AG04450 (cell line): Measurements from ENCODE around the gene FUNDC2. TPM values are rescaled to one million over a fixed set of nuclear protein-coding genes. Genes with fewer than 3 reads are reported as not detected.
A peak's percentile ranks its signal among the peaks of the same experiment; 100 is the strongest.

Source experiments
- CTCF ChIA-PET: fragments of 300-600, 350-600 bp; formaldehyde crosslinking; extraction: SDS; loops from one replicate; lab custom pipeline; 2022; ENCODE audit warnings: antibody characterized with exemption, inconsistent platforms; lab: Charles Lee
- POLR2A ChIA-PET: fragments of 350-600 bp; formaldehyde crosslinking; extraction: SDS; loops from one replicate; lab custom pipeline; 2021; ENCODE audit warnings: antibody characterized with exemption, inconsistent platforms; lab: Yijun Ruan, JAX
- DNase-seq: peaks from one replicate; pipeline ENCODE4 v3.0.0-alpha.2; 2011; ENCODE audit warnings: low read depth, low spot score
- H3K27ac ChIP-seq: one replicate; pipeline ENCODE4 v1.5.1; 2012; ENCODE audit warnings: low read depth, low read length, control low read depth
- H3K27me3 ChIP-seq: one replicate; pipeline ENCODE4 v1.6.0; 2012; ENCODE audit warnings: low read length; ENCODE audit not compliant: control insufficient read depth, insufficient read depth
- H3K4me3 ChIP-seq: 2 replicates; pipeline ENCODE4 v1.5.1; 2011; ENCODE audit warnings: mild to moderate bottlenecking, low read depth, low read length, control low read depth
- H3K9me3 ChIP-seq: 2 replicates; pipeline ENCODE4 v1.5.1; 2012; ENCODE audit warnings: low read length; ENCODE audit not compliant: control insufficient read depth, insufficient read depth
- CTCF ChIP-seq: IDR thresholded peaks from 2 replicates; pipeline ENCODE4 v1.5.1; 2011; ENCODE audit warnings: low read depth, low read length, control low read depth, inconsistent platforms
- polyA plus RNA-seq: library from polyadenylated mRNA; depleted of rRNA; stranded (reverse); fragments of >200 nt; gene quantifications from 2 replicates; pipeline ENCODE4 v1.2.3, GENCODE V29; 2011

FUNDC2 gene
- polyA plus RNA-seq, 1 experiment, result 93.0 TPM

GRCh38 chrX:155071694-155072280, 45.1 kb downstream of the FUNDC2 start:
- Histone ChIP-seq H3K4me3 (peak overlapping the region; percentile 79), H3K9me3 (no peaks in the 10 kb centered on the region; the same call in 1 of the 2 replicates), H3K27me3 (no peaks in the 10 kb centered on the region), H3K27ac (peak overlapping the region; percentile 31)
- no peak for TF ChIP-seq CTCF
- ChIA-PET CTCF (interaction anchor here (1.0 to 1.3 kb wide), 2 partner anchors 15 to 22 kb away, joined by 3 read pairs; no protein-coding TSS in a partner anchor), POLR2A (no interaction called here)
- no peak for DNase-seq

GRCh38 chrX:155086202-155086840, 59.7 kb downstream of the FUNDC2 start:
- no peak for DNase-seq
- ChIA-PET CTCF (interaction anchor here (0.6 to 1.6 kb wide), 10 partner anchors 9 to 168 kb away, joined by 3 to 8 read pairs (median 4); partner anchors contain the start of gene BRCC3), POLR2A (interaction anchor here (0.7 kb wide), 1 partner anchor 131 kb away, joined by 4 read pairs; no protein-coding TSS in a partner anchor)
- Histone ChIP-seq H3K4me3 (no peak overlapping the region), H3K27ac (no peak overlapping the region), H3K9me3 (no peaks in the 10 kb centered on the region; the same call in 1 of the 2 replicates), H3K27me3 (no peaks in the 10 kb centered on the region)
- peak; percentile 47 for TF ChIP-seq CTCF

- no peak for TF ChIP-seq CTCF
- no peak overlapping the region for H3K27ac ChIP-seq
- ChIA-PET POLR2A (no interaction called here), CTCF (interaction anchor here (0.7 to 1.6 kb wide), 9 partner anchors 8 to 169 kb away, joined by 3 to 8 read pairs (median 4); partner anchors contain the start of gene BRCC3)
- no peaks in the 10 kb centered on the region; the same call in 1 of the 2 replicates for H3K9me3 ChIP-seq
- no peaks in the 10 kb centered on the region for H3K27me3 ChIP-seq
- DNase-seq, result no peak
- H3K4me3 ChIP-seq, result no peak overlapping the region
These were observed 60.5 kb downstream of the FUNDC2 start for GRCh38 chrX:155086961-155087735.

GRCh38 chrX:155094468-155095061, 67.9 kb downstream of the FUNDC2 start:
- POLR2A ChIA-PET, result no interaction called here
- Histone ChIP-seq H3K27ac (no peak overlapping the region), H3K4me3 (no peak overlapping the region), H3K9me3 (no peaks in the 10 kb centered on the region), H3K27me3 (no peaks in the 10 kb centered on the region)
- TF ChIP-seq CTCF, result peak; percentile 62
- DNase-seq, result no peak
- CTCF ChIA-PET, result interaction anchor here (0.6 to 2.8 kb wide), 22 partner anchors 8 to 193 kb away, joined by 3 to 27 read pairs (median 4); partner anchors contain the start of gene VBP1
